K562 (cell line): Measurements from ENCODE around the gene RPH3AL. TPM values are rescaled to one million over a fixed set of nuclear protein-coding genes. Genes with fewer than 3 reads are reported as not detected.
A peak's percentile ranks its signal among the peaks of the same experiment; 100 is the strongest.

Experiments
- ATAC-seq: fragments of 200-7000 bp; cut with Tn5 transposase; 3 replicates; pipeline ENCODE4 v1.9.1; 2020; ENCODE audit warnings: moderate library complexity
- BruUV-seq: library from RNA; stranded (reverse); fragments of 400-500 nt; replicated peaks from 2 replicates; lab custom pipeline; 2021; lab: Mats Ljungman, UMichigan
- CTCF ChIA-PET: fragments of 300-600 bp; formaldehyde crosslinking; extraction: SDS; loops from one replicate; lab custom pipeline; 2021; ENCODE audit warnings: low intra/inter-chr PET ratio; lab: Yijun Ruan, JAX
- POLR2A ChIA-PET: fragments of 300-600, 350-650 bp; sonication (Branson Sonifier 250); formaldehyde crosslinking; extraction: SDS; loops from one replicate; lab custom pipeline; 2021; ENCODE audit warnings: antibody characterized with exemption, inconsistent platforms; lab: Yijun Ruan, JAX
- DNase-seq, 4 experiments: peaks; one replicate each; pipeline versions ENCODE4 v3.0.0 to v3.0.0-alpha.2; 2011 to 2018; ENCODE audit warnings: low spot score in 3 of 4, mixed read lengths in 3 of 4; ENCODE audit errors: extremely low read depth in 1 of 4
- FAIRE-seq: peaks from 2 replicates; lab custom pipeline; 2011; peaks lifted over from hg19 to GRCh38; lab: Jason Lieb, UNC
- H2AFZ ChIP-seq: 2 replicates; pipeline ENCODE4 v1.6.0; 2011; ENCODE audit warnings: low read depth, low read length, control low read depth, inconsistent platforms
- H3K27ac ChIP-seq: fragments of 200-600 bp; 3 replicates; pipeline ENCODE4 v1.8.0; 2011; ENCODE audit warnings: low read depth, mild to moderate bottlenecking, control low read depth, inconsistent platforms, low read length, moderate library complexity, mixed read lengths; ENCODE audit errors: extremely low read depth
- H3K27me3 ChIP-seq, 2 experiments: fragments of 300-600 bp in 1 of 2; 2 replicates in 1 of 2; 3 replicates in 1 of 2; pipeline versions ENCODE4 v1.6.0 to v1.8.0; 2011; ENCODE audit warnings: inconsistent platforms in 2 of 2, low read length in 2 of 2, mild to moderate bottlenecking in 1 of 2, mixed read lengths in 1 of 2, moderate library complexity in 1 of 2; ENCODE audit not compliant: control insufficient read depth in 2 of 2, insufficient read depth in 2 of 2
- H3K36me3 ChIP-seq: fragments of 300-600 bp; 3 replicates; pipeline ENCODE4 v1.8.0; 2011; ENCODE audit warnings: mild to moderate bottlenecking, low read length, inconsistent platforms; ENCODE audit not compliant: control insufficient read depth, insufficient read depth
- H3K4me1 ChIP-seq, 2 experiments: fragments of 200-600 bp in 1 of 2; replicated peaks in 1 of 2; 2 replicates in 1 of 2; 3 replicates in 1 of 2; pipeline versions ENCODE4 v1.5.1 to v1.8.0; 2011; ENCODE audit warnings: inconsistent platforms in 2 of 2, low read length in 2 of 2, mild to moderate bottlenecking in 1 of 2, mixed read lengths in 1 of 2, moderate library complexity in 1 of 2; ENCODE audit not compliant: control insufficient read depth in 2 of 2, insufficient read depth in 2 of 2
- H3K4me2 ChIP-seq: 2 replicates; pipeline ENCODE4 v1.6.1; 2011; ENCODE audit warnings: low read length, control low read depth, inconsistent platforms, mixed read lengths; ENCODE audit not compliant: insufficient read depth
- H3K4me3 ChIP-seq: fragments of 200-600 bp; sonication (generic), shearing (Covaris generic); 2 replicates; pipeline ENCODE4 v1.5.1; 2016; ENCODE audit warnings: control low read depth, inconsistent platforms
- H3K79me2 ChIP-seq: fragments of 200-600 bp; 3 replicates; pipeline ENCODE4 v1.8.0; 2011; ENCODE audit warnings: low read length, inconsistent platforms; ENCODE audit not compliant: control insufficient read depth, insufficient read depth
- H3K9ac ChIP-seq, 2 experiments: 2 replicates each; pipeline versions ENCODE4 v1.6.0 to v1.6.1; 2011; ENCODE audit warnings: low read depth in 2 of 2, low read length in 2 of 2, control low read depth in 1 of 2, inconsistent platforms in 1 of 2, mild to moderate bottlenecking in 1 of 2, mixed read lengths in 1 of 2; ENCODE audit not compliant: insufficient read depth in 1 of 2
- H3K9me1 ChIP-seq: one replicate; pipeline ENCODE4 v1.6.0; 2011; ENCODE audit warnings: inconsistent platforms, mild to moderate bottlenecking, low read length, moderate library complexity; ENCODE audit not compliant: control insufficient read depth, insufficient read depth
- H3K9me3 ChIP-seq: replicated peaks from 2 replicates; pipeline ENCODE4 v1.5.1; 2011; ENCODE audit warnings: low read depth, low read length, inconsistent platforms; ENCODE audit not compliant: control insufficient read depth, insufficient read depth
- H4K20me1 ChIP-seq: replicated peaks from 2 replicates; pipeline ENCODE4 v1.6.1; 2011; ENCODE audit warnings: low read length, inconsistent platforms, mixed read lengths; ENCODE audit not compliant: control insufficient read depth, insufficient read depth
- CHD1 ChIP-seq: fragments of 200-600 bp; sonication (generic); IDR thresholded peaks from one replicate; pipeline ENCODE4 v1.6.1; 2012; ENCODE audit warnings: mild to moderate bottlenecking, moderate library complexity, low read length, inconsistent platforms
- CHD2 ChIP-seq: IDR thresholded peaks from 2 replicates; pipeline ENCODE4 v1.6.1; 2011; ENCODE audit warnings: low read depth, low read length
- HDAC3 ChIP-seq: fragments of 450-650 bp; IDR thresholded peaks from 2 replicates; pipeline ENCODE4 v1.6.1; 2018; ENCODE audit warnings: borderline replicate concordance, mild to moderate bottlenecking, moderate library complexity; ENCODE audit not compliant: partially characterized antibody
- HNRNPH1 ChIP-seq: fragments of 200-400 bp; formaldehyde crosslinking; optimal IDR thresholded peaks from 2 replicates; pipeline ENCODE3; 2017; ENCODE audit warnings: low read depth, mild to moderate bottlenecking, low read length, moderate library complexity
- RBM25 ChIP-seq: fragments of 200-400 bp; formaldehyde crosslinking; IDR thresholded peaks from 2 replicates; pipeline ENCODE4 v1.6.1; 2018; ENCODE audit warnings: low read length, low read depth, moderate library complexity; ENCODE audit not compliant: severe bottlenecking
- SMARCC2 ChIP-seq: fragments of 450-650 bp; IDR thresholded peaks from 2 replicates; pipeline ENCODE4 v1.6.1; 2017; ENCODE audit warnings: antibody characterized with exemption, moderate library complexity, mild to moderate bottlenecking, low read depth
- TAF15 ChIP-seq: fragments of 200-400 bp; formaldehyde crosslinking; IDR thresholded peaks from 2 replicates; pipeline ENCODE4 v1.6.1; 2017; ENCODE audit warnings: mild to moderate bottlenecking, low read depth, low read length, moderate library complexity
- ZFP36 ChIP-seq: fragments of 150-350 bp; IDR thresholded peaks from 2 replicates; pipeline ENCODE4 v1.6.1; 2018; ENCODE audit warnings: low read length, low read depth; ENCODE audit not compliant: partially characterized antibody
- ZNF76 ChIP-seq: fragments of 250-450 bp; sonication (Bioruptor Pico); IDR thresholded peaks from 2 replicates; pipeline ENCODE4 v1.4.0; 2020; ENCODE audit warnings: mild to moderate bottlenecking, moderate library complexity, borderline replicate concordance
- WGBS: fragments of 100-300 bp; shearing (Covaris generic); methylation state at CpG from one replicate; pipeline ENCODE4 v1.1.6; 2016; ENCODE audit warnings: low coverage, mixed read lengths; ENCODE audit not compliant: insufficient coverage; ENCODE audit errors: missing lambda C conversion rate; 5-methylcytosine and 5-hydroxymethylcytosine counted together
- in situ Hi-C: fragments of 300-500 bp; cut with MboI; formaldehyde crosslinking; loops from 4 replicates; pipeline ENCODE4 v1.15.0; 2018; ENCODE audit warnings: inconsistent platforms, mixed read lengths
- intact Hi-C: fragments of 100-400 bp; cut with micrococcal nuclease; formaldehyde crosslinking; loops from 2 replicates; pipeline ENCODE4 v1.14.2; 2022
- polyA plus RNA-seq, 8 experiments: library from polyadenylated mRNA; depleted of rRNA in 4 of 8; stranded (reverse) in 5 of 8; unstranded in 3 of 8; fragments of >200 nt; fragmentation: Nextera tagmentation in 2 of 8; fragmentation: Illumina TruSeq in 1 of 8; extraction: Ambion mirVana in 2 of 8; extraction: Trizol in 1 of 8; gene quantifications; 2 replicates each; pipeline versions ENCODE4 v1.2.1 to v1.2.3, GENCODE V29; 2011 to 2014; ENCODE audit warnings: inconsistent platforms in 1 of 8, missing spikeins in 1 of 8
- total RNA-seq, 7 experiments: library from RNA; depleted of rRNA in 6 of 7; stranded (reverse); fragments of >200 nt in 6 of 7; fragmentation: Illumina TruSeq in 2 of 7; extraction: Trizol in 2 of 7; gene quantifications; 2 replicates each; pipeline versions ENCODE4 v1.2.1 to v1.2.3, GENCODE V29; 2011 to 2021; ENCODE audit warnings: low replicate concordance in 1 of 7
- TF ChIP-seq, protein P1 (sequence below): fragments of 250-450 bp; sonication (Bioruptor Pico); IDR thresholded peaks from 2 replicates; pipeline ENCODE4 v1.4.0; 2020; ENCODE audit warnings: mild to moderate bottlenecking
- TF ChIP-seq, protein P2 (sequence below): fragments of 450-650 bp; IDR thresholded peaks from 2 replicates; pipeline ENCODE4 v1.6.1; 2016; ENCODE audit warnings: low read depth, mild to moderate bottlenecking, moderate library complexity

Gene RPH3AL
- total and polyA plus RNA-seq, 9 of the 15 experiments (the other 6 are each of a cell fraction or from before 2014, with no cell fraction given), result 0.18 to 1.7 (median 0.39) TPM

DNA sequence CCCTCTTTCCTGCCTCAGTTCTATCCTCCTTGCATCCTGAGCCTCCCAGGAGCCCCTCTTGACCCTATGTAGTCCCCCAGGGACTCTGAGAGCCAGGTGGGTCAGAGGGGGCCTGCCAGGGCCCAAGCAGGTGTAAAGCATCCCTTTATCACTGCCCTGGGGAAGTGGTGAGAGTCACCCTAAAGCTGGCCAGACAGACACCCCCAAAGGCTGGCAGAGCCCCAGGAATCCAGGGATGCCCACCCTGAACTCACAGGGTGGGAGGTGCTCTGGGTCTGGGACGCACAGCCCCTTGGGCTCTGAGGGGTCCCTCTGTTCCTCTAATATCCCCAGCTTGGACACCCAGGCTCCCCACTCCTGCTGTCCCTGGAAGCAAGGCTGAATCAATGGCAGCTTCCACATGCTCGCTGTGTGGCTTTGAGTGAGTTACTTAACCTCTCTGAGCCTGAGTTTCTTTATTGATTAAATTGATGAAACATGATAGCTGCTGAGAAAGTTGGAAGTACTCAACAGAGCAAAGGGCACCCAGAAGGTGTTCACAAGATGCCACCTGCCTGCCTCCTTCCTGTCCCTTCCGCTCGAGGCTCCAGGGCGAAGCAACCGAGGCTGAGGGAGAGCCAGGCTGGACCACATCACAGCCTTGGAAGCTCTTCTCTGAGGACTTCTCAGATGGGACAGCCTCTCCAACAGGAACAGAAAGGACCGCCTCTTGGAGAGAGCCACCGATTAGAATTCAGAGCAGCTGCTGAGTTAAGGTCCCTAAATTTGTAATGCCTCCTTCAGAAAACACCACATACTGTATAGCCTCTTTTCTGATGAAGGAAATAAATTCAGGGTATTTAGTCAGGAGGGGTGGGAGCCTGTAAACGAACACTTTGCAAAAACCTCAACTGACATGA, 104.0 kb downstream of the RPH3AL start:
- Histone ChIP-seq H3K4me1 (no peaks in the 10 kb centered on the region), H3K9ac (no peak overlapping the region), H3K4me3 (no peak overlapping the region), H2AFZ (no peak overlapping the region), H3K9me1 (no peaks in the 10 kb centered on the region), H4K20me1 (no peaks in the 10 kb centered on the region), H3K27me3 (peaks cover 0 to 28% of the 10 kb centered on the region in 2 experiments; a peak in 2 of 5 replicates), H3K27ac (no peak overlapping the region), H3K4me2 (no peak overlapping the region), H3K36me3 (no peaks in the 10 kb centered on the region), H3K79me2 (no peaks in the 10 kb centered on the region), H3K9me3 (no peaks in the 10 kb centered on the region)
- WGBS, result 0% methylated on average over 7 of the region's 9 CpGs
- TF ChIP-seq SMARCC2 (no peak), HNRNPH1 (no peak), RBM25 (peak; percentile 65), ZFP36 (peak; percentile 59)
- no peak for ATAC-seq
- ChIA-PET CTCF (no interaction called here), POLR2A (no interaction called here)
- DNase-seq, result no peak
- in situ Hi-C loops (no loop called here), intact Hi-C loops (no loop called here)
- no peak for FAIRE-seq
- BruUV-seq, result no TSS peak

DNA sequence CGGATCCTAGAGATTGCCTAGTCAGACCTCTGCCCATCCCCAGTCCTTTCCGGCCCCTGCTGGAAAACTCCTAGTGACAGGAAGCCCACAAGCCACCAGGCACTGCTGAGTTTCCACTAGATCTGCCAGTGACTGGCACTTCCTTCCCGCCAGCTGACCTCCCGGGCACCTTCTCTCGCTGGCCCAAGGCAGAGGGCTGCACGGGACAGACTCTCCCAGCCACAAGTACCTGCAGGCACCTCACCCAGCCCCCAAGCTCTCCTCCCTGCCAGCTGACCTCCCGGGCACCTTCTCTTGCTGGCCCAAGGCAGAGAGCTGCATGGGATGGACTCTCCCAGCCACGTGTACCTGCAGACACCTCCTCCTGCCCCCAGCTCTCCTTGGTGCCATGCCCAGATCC, 104.8 kb downstream of the RPH3AL start:
- CTCF ChIA-PET, result no interaction called here
- Histone ChIP-seq H3K4me3 (no peak overlapping the region), H3K9me3 (no peaks in the 10 kb centered on the region), H3K9ac (no peak overlapping the region), H3K4me1 (no peaks in the 10 kb centered on the region), H3K27ac (no peak overlapping the region), H3K27me3 (peaks cover 0 to 24% of the 10 kb centered on the region in 2 experiments; a peak in 2 of 5 replicates), H3K4me2 (no peak overlapping the region), H3K79me2 (no peaks in the 10 kb centered on the region), H3K36me3 (no peaks in the 10 kb centered on the region), H3K9me1 (no peaks in the 10 kb centered on the region), H4K20me1 (no peaks in the 10 kb centered on the region), H2AFZ (no peak overlapping the region)
- no TSS peak for BruUV-seq
- in situ Hi-C loops, result no loop called here
- WGBS, result 3% methylated on average over 8 of the region's 8 CpGs
- POLR2A ChIA-PET, result no interaction called here
- no peak for ATAC-seq
- FAIRE-seq, result no peak
- intact Hi-C loops, result no loop called here
- DNase-seq, result no peak
- TF ChIP-seq HDAC3 (no peak), CHD2 (no peak), ZNF76 (CRISPR knock-in tag) (no peak), CHD1 (no peak), TAF15 (no peak)
- TF ChIP-seq, protein P1, sequence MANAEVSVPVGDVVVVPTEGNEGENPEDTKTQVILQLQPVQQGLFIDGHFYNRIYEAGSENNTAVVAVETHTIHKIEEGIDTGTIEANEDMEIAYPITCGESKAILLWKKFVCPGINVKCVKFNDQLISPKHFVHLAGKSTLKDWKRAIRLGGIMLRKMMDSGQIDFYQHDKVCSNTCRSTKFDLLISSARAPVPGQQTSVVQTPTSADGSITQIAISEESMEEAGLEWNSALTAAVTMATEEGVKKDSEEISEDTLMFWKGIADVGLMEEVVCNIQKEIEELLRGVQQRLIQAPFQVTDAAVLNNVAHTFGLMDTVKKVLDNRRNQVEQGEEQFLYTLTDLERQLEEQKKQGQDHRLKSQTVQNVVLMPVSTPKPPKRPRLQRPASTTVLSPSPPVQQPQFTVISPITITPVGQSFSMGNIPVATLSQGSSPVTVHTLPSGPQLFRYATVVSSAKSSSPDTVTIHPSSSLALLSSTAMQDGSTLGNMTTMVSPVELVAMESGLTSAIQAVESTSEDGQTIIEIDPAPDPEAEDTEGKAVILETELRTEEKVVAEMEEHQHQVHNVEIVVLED (CRISPR knock-in tag), result no peak
- TF ChIP-seq, protein P2, sequence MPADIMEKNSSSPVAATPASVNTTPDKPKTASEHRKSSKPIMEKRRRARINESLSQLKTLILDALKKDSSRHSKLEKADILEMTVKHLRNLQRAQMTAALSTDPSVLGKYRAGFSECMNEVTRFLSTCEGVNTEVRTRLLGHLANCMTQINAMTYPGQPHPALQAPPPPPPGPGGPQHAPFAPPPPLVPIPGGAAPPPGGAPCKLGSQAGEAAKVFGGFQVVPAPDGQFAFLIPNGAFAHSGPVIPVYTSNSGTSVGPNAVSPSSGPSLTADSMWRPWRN, result no peak
